Endodermal cell (in vitro differentiated cells): ENCODE data around the gene NFAM1. TPM values are rescaled to one million over a fixed set of nuclear protein-coding genes. Genes with fewer than 3 reads are reported as not detected.

ENCODE experiments used
- DNase-seq: peaks from one replicate; pipeline ENCODE4 v3.0.0-alpha.2; 2017
- H3K27ac ChIP-seq: 2 replicates; pipeline ENCODE4 v1.5.1; 2013; ENCODE audit warnings: mild to moderate bottlenecking, low read depth, low read length, moderate library complexity
- H3K27me3 ChIP-seq: 2 replicates; pipeline ENCODE4 v1.6.1; 2013; ENCODE audit warnings: mild to moderate bottlenecking, low read length, moderate library complexity; ENCODE audit not compliant: insufficient read depth, control insufficient read depth, poor library complexity, severe bottlenecking
- H3K36me3 ChIP-seq: 2 replicates; pipeline ENCODE4 v1.7.0; 2013; ENCODE audit warnings: mild to moderate bottlenecking, low read length, moderate library complexity; ENCODE audit not compliant: control insufficient read depth, insufficient read depth
- H3K4me1 ChIP-seq: one replicate; pipeline ENCODE4 v1.7.0; 2013; ENCODE audit warnings: low read length; ENCODE audit not compliant: control insufficient read depth, insufficient read depth
- H3K4me3 ChIP-seq: 2 replicates; pipeline ENCODE4 v1.5.1; 2013; ENCODE audit warnings: mild to moderate bottlenecking, low read length, moderate library complexity
- H3K9ac ChIP-seq: 2 replicates; pipeline ENCODE4 v1.6.1; 2013; ENCODE audit warnings: mild to moderate bottlenecking, low read length, moderate library complexity; ENCODE audit not compliant: poor library complexity, severe bottlenecking; ENCODE audit errors: extremely low read depth
- H3K9me3 ChIP-seq: 2 replicates; pipeline ENCODE4 v1.6.1; 2013; ENCODE audit warnings: mild to moderate bottlenecking, low read length, moderate library complexity; ENCODE audit not compliant: control insufficient read depth
- H3K27ac Mint-ChIP-seq: 2 replicates; pipeline ENCODE4 v1.8.0; 2020; ENCODE audit warnings: mixed read lengths
- H3K27me3 Mint-ChIP-seq: 2 replicates; pipeline ENCODE4 v1.8.0; 2021; ENCODE audit warnings: mild to moderate bottlenecking, mixed read lengths; ENCODE audit not compliant: insufficient read depth
- H3K36me3 Mint-ChIP-seq: 2 replicates; pipeline ENCODE4 v1.8.0; 2020; ENCODE audit warnings: low read depth, mixed read lengths
- H3K4me1 Mint-ChIP-seq: 2 replicates; pipeline ENCODE4 v1.8.0; 2020; ENCODE audit warnings: mixed read lengths
- H3K4me3 Mint-ChIP-seq: 2 replicates; pipeline ENCODE4 v1.8.0; 2020; ENCODE audit warnings: mild to moderate bottlenecking, moderate library complexity, mixed read lengths
- H3K9me3 Mint-ChIP-seq: 2 replicates; pipeline ENCODE4 v1.8.0; 2020; ENCODE audit warnings: mild to moderate bottlenecking, mixed read lengths
- CTCF ChIP-seq: fragments of 200-600 bp; sonication (generic); conservative IDR thresholded peaks from 2 replicates; pipeline ENCODE4 v1.5.0; 2021; ENCODE audit warnings: antibody characterized with exemption, mild to moderate bottlenecking
- WGBS, 2 experiments: methylation state at CpG; one replicate each; pipeline versions ENCODE4 v1.1.5 to v1.1.7; 2013; ENCODE audit warnings: missing lambda C conversion rate in 2 of 2, mixed read lengths in 1 of 2; ENCODE audit not compliant: insufficient coverage in 1 of 2, insufficient read length in 1 of 2; 5-methylcytosine and 5-hydroxymethylcytosine counted together
- total RNA-seq, 2 donors: library from RNA; stranded (reverse); fragmentation: NEBNext Ultra II Directional in 1 of 2; extraction: Animal tissue kit (Norgen Biotek cat#: 25700) in 1 of 2; gene quantifications; 2 replicates in 1 of 2; 3 replicates in 1 of 2; pipeline ENCODE4 v1.2.1, GENCODE V29; 2021

The NFAM1 gene
- total RNA-seq, 2 donors from 2014 or later = 0.92 to 1.1 TPM

DNA sequence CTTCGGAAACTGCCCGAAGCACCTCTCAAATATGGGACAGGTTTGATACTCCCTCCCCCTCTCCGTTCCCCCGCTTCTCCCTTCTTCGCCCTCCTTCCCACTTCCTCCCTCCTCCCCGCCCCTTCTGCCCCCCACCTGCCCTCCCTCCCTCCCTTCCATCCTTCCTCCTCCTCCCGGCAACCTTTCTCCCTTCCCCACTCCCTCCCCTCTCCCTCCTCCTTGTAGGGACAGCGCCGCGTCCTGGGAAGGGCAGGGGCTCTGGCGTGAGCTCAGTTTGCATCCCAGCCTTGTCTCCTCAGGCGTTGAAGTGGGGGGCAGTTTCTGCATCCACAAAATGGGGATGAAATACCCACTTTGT is 6.1 kb upstream of the NFAM1 start:
- Mint-ChIP-seq H3K27ac (no peak overlapping the region), H3K9me3 (no peaks in the 10 kb centered on the region), H3K4me3 (peak overlapping the region; percentile 65), H3K27me3 (peaks cover 19% of the 10 kb centered on the region), H3K36me3 (no peaks in the 10 kb centered on the region), H3K4me1 (peaks cover 17% of the 10 kb centered on the region)
- Histone ChIP-seq H3K27me3 (no peaks in the 10 kb centered on the region), H3K27ac (no peak overlapping the region), H3K36me3 (no peaks in the 10 kb centered on the region), H3K9me3 (no peaks in the 10 kb centered on the region), H3K9ac (no peak overlapping the region), H3K4me3 (peak overlapping the region; percentile 84), H3K4me1 (no peaks in the 10 kb centered on the region)
- no peak for TF ChIP-seq CTCF
- WGBS, 2 experiments = 0 to 9% methylated on average over 4 to 11 of the region's 12 CpGs
- DNase-seq = peak; percentile 79

- no peaks in the 10 kb centered on the region for H3K36me3 Mint-ChIP-seq
- peak; percentile 100 for TF ChIP-seq CTCF
- peak; percentile 93 for DNase-seq
- peaks cover 19% of the 10 kb centered on the region for H3K4me1 Mint-ChIP-seq
- H3K36me3 ChIP-seq = no peaks in the 10 kb centered on the region
- peaks cover 19% of the 10 kb centered on the region for H3K27me3 Mint-ChIP-seq
- no peak overlapping the region for H3K9ac ChIP-seq
- peaks cover 3% of the 10 kb centered on the region for H3K4me1 ChIP-seq
- H3K4me3 ChIP-seq = peak overlapping the region; percentile 84
- 4 to 9% methylated on average over 13 to 33 of the region's 33 CpGs for WGBS, 2 experiments
- H3K27ac Mint-ChIP-seq = no peak overlapping the region
- no peaks in the 10 kb centered on the region for H3K9me3 Mint-ChIP-seq
- H3K4me3 Mint-ChIP-seq = peak overlapping the region; percentile 65
- no peaks in the 10 kb centered on the region for H3K27me3 ChIP-seq
- H3K9me3 ChIP-seq = no peaks in the 10 kb centered on the region
- no peak overlapping the region for H3K27ac ChIP-seq
Measured at GRCh38 chr22:42437488-42438292, 5.5 kb upstream of the NFAM1 start.

- no peak overlapping the region for H3K4me3 Mint-ChIP-seq
- WGBS, 2 experiments = 83 to 88% methylated on average over 4 to 7 of the region's 7 CpGs
- peaks cover 19% of the 10 kb centered on the region for H3K27me3 Mint-ChIP-seq
- no peak for TF ChIP-seq CTCF
- Histone ChIP-seq H3K36me3 (no peaks in the 10 kb centered on the region), H3K9me3 (no peaks in the 10 kb centered on the region), H3K4me3 (no peak overlapping the region), H3K27ac (no peak overlapping the region), H3K27me3 (no peaks in the 10 kb centered on the region), H3K9ac (no peak overlapping the region), H3K4me1 (peaks cover 3% of the 10 kb centered on the region)
- no peaks in the 10 kb centered on the region for H3K9me3 Mint-ChIP-seq
- peak; percentile 48 for DNase-seq
- no peak overlapping the region for H3K27ac Mint-ChIP-seq
- H3K4me1 Mint-ChIP-seq = peaks cover 22% of the 10 kb centered on the region
- H3K36me3 Mint-ChIP-seq = no peaks in the 10 kb centered on the region
Measured at GRCh38 chr22:42436404-42436803, 4.2 kb upstream of the NFAM1 start.
